Activated T-cell treated with anti-CD3 and anti-CD28 coated beads, Interleukin-2, amount 50 U/mL, for 72 hours (primary cell): ENCODE results near the gene OR7C2. TPM values are rescaled to one million over a fixed set of nuclear protein-coding genes. Genes with fewer than 3 reads are reported as not detected.

Experiments used
- total RNA-seq, 2 donors: library from RNA; stranded (reverse); gene quantifications; one replicate each; pipeline ENCODE4 v1.2.3, GENCODE V29; 2022

The OR7C2 gene
- total RNA-seq, 2 donors from 2014 or later, result not detected

Other genes with a start within 250 kb of the OR7C2 start
- gene ADGRE2, start 162.9 kb upstream of the OR7C2 start, total RNA-seq, result 1 to 10 TPM in 1 of 2 donors, under 1 TPM in 1; 0.72 to 3.1 TPM
- gene OR7A5, start 106.3 kb upstream of the OR7C2 start, total RNA-seq, result not detected
- not detected for gene OR7C1, start 106.3 kb upstream of the OR7C2 start, total RNA-seq
- not detected for gene OR7A10, start 92.6 kb upstream of the OR7C2 start, total RNA-seq
- not detected for gene OR7A17, start 55.4 kb upstream of the OR7C2 start, total RNA-seq
- not detected for gene SLC1A6, start 38.4 kb downstream of the OR7C2 start, total RNA-seq
- not detected for gene CASP14, start 108.0 kb downstream of the OR7C2 start, total RNA-seq
- not detected for gene OR1I1, start 140.7 kb downstream of the OR7C2 start, total RNA-seq
- gene SYDE1, start 165.9 kb downstream of the OR7C2 start, total RNA-seq, result 1 to 10 TPM; 1.4 to 1.6 TPM